ENCODE results near the gene PARD3. TPM values are rescaled to one million over a fixed set of nuclear protein-coding genes. Genes with fewer than 3 reads are reported as not detected.

PARD3 gene
- total RNA-seq, 1 donor from 2014 or later: 35.4 TPM

- Histone ChIP-seq H3K4me3 (ENCODE audit: insufficient read depth, low read depth, low read length) (no peak overlapping the region), H4K20me1 (ENCODE audit: insufficient read depth, low read length) (peaks cover 68% of the 10 kb centered on the region), H3K27ac (ENCODE audit: low read depth, low read length) (no peak overlapping the region), H3K4me2 (ENCODE audit: low read length) (no peak overlapping the region), H3K9ac (ENCODE audit: low read length) (no peak overlapping the region), H3K79me2 (ENCODE audit: insufficient read depth, low read length) (peaks cover 43% of the 10 kb centered on the region), H3K9me3 (ENCODE audit: insufficient read depth, low read depth, low read length) (no peaks in the 10 kb centered on the region), H2AFZ (ENCODE audit: low read depth, low read length) (no peak overlapping the region), H3K4me1 (ENCODE audit: insufficient read depth, low read length) (no peaks in the 10 kb centered on the region), H3K27me3 (ENCODE audit: insufficient read depth, low read length) (no peaks in the 10 kb centered on the region), H3K36me3 (ENCODE audit: insufficient read depth, low read length) (no peaks in the 10 kb centered on the region)
- Mint-ChIP-seq H3K9me3 (ENCODE audit: unreplicated experiment) (no peaks in the 10 kb centered on the region), H3K4me1 (ENCODE audit: low read depth, unreplicated experiment) (peaks cover 17% of the 10 kb centered on the region), H3K27ac (ENCODE audit: unreplicated experiment) (no peak overlapping the region), H3K36me3 (ENCODE audit: low read depth, unreplicated experiment) (no peaks in the 10 kb centered on the region), H3K27me3 (ENCODE audit: low read depth, unreplicated experiment) (no peaks in the 10 kb centered on the region), H3K4me3 (ENCODE audit: unreplicated experiment) (no peak overlapping the region)
- DNase-seq (ENCODE audit: low read depth) (no peak), FAIRE-seq (no peak)
- TF ChIP-seq EZH2 (IDR thresholded peaks at IDR 0.05; ENCODE audit: insufficient read depth, low read length): no peak
- TF ChIP-seq CTCF (IDR thresholded peaks at IDR 0.05; ENCODE audit: insufficient read depth, low read depth, low read length): no peak
Measured at GRCh38 chr10:34648919-34649318, 166.2 kb downstream of the PARD3 start.

- H3K36me3 ChIP-seq (ENCODE audit: insufficient read depth, low read length): no peaks in the 10 kb centered on the region
- FAIRE-seq (no peak), DNase-seq (ENCODE audit: low read depth) (no peak)
- Mint-ChIP-seq H3K4me1 (ENCODE audit: low read depth, unreplicated experiment) (peaks cover 17% of the 10 kb centered on the region), H3K9me3 (ENCODE audit: unreplicated experiment) (no peaks in the 10 kb centered on the region), H3K4me3 (ENCODE audit: unreplicated experiment) (no peak overlapping the region), H3K27me3 (ENCODE audit: low read depth, unreplicated experiment) (no peaks in the 10 kb centered on the region), H3K36me3 (ENCODE audit: low read depth, unreplicated experiment) (no peaks in the 10 kb centered on the region), H3K27ac (ENCODE audit: unreplicated experiment) (no peak overlapping the region)
- H3K27ac ChIP-seq (ENCODE audit: low read depth, low read length): no peak overlapping the region
- H3K9ac ChIP-seq (ENCODE audit: low read length): no peak overlapping the region
- H2AFZ ChIP-seq (ENCODE audit: low read depth, low read length): no peak overlapping the region
- H3K9me3 ChIP-seq (ENCODE audit: insufficient read depth, low read depth, low read length): no peaks in the 10 kb centered on the region
- no peaks in the 10 kb centered on the region for H3K4me1 ChIP-seq (ENCODE audit: insufficient read depth, low read length)
- H3K4me2 ChIP-seq (ENCODE audit: low read length): no peak overlapping the region
- peaks cover 37% of the 10 kb centered on the region for H3K79me2 ChIP-seq (ENCODE audit: insufficient read depth, low read length)
- peaks cover 65% of the 10 kb centered on the region for H4K20me1 ChIP-seq (ENCODE audit: insufficient read depth, low read length)
- no peak for TF ChIP-seq CTCF (IDR thresholded peaks at IDR 0.05; ENCODE audit: insufficient read depth, low read depth, low read length)
- no peak for TF ChIP-seq EZH2 (IDR thresholded peaks at IDR 0.05; ENCODE audit: insufficient read depth, low read length)
- H3K4me3 ChIP-seq (ENCODE audit: insufficient read depth, low read depth, low read length): no peak overlapping the region
- no peaks in the 10 kb centered on the region for H3K27me3 ChIP-seq (ENCODE audit: insufficient read depth, low read length)
Measured at GRCh38 chr10:34647875-34648865, 166.9 kb downstream of the PARD3 start.

GRCh38 chr10:34647160-34647559 is 167.9 kb downstream of the PARD3 start:
- H3K4me2 ChIP-seq (ENCODE audit: low read length): no peak overlapping the region
- no peak for DNase-seq (ENCODE audit: low read depth)
- H4K20me1 ChIP-seq (ENCODE audit: insufficient read depth, low read length): peaks cover 65% of the 10 kb centered on the region
- no peaks in the 10 kb centered on the region for H3K36me3 Mint-ChIP-seq (ENCODE audit: low read depth, unreplicated experiment)
- no peaks in the 10 kb centered on the region for H3K9me3 Mint-ChIP-seq (ENCODE audit: unreplicated experiment)
- H3K79me2 ChIP-seq (ENCODE audit: insufficient read depth, low read length): peaks cover 33% of the 10 kb centered on the region
- H3K4me1 Mint-ChIP-seq (ENCODE audit: low read depth, unreplicated experiment): peaks cover 10% of the 10 kb centered on the region
- H3K4me3 ChIP-seq (ENCODE audit: insufficient read depth, low read depth, low read length): no peak overlapping the region
- H3K9me3 ChIP-seq (ENCODE audit: insufficient read depth, low read depth, low read length): no peaks in the 10 kb centered on the region
- H3K9ac ChIP-seq (ENCODE audit: low read length): no peak overlapping the region
- H2AFZ ChIP-seq (ENCODE audit: low read depth, low read length): no peak overlapping the region
- H3K36me3 ChIP-seq (ENCODE audit: insufficient read depth, low read length): no peaks in the 10 kb centered on the region
- no peak overlapping the region for H3K27ac ChIP-seq (ENCODE audit: low read depth, low read length)
- no peak for FAIRE-seq
- H3K4me1 ChIP-seq (ENCODE audit: insufficient read depth, low read length): no peaks in the 10 kb centered on the region
- no peaks in the 10 kb centered on the region for H3K27me3 ChIP-seq (ENCODE audit: insufficient read depth, low read length)
- no peaks in the 10 kb centered on the region for H3K27me3 Mint-ChIP-seq (ENCODE audit: low read depth, unreplicated experiment)
- TF ChIP-seq EZH2 (IDR thresholded peaks at IDR 0.05; ENCODE audit: insufficient read depth, low read length) (no peak), CTCF (IDR thresholded peaks at IDR 0.05; ENCODE audit: insufficient read depth, low read depth, low read length) (no peak)
- H3K27ac Mint-ChIP-seq (ENCODE audit: unreplicated experiment): no peak overlapping the region
- no peak overlapping the region for H3K4me3 Mint-ChIP-seq (ENCODE audit: unreplicated experiment)

Measured in astrocyte (in vitro differentiated cells and primary cell).